Cerebellar nuclear complex (tissue), 1 donor: ENCODE data around the gene CREB5.
"Not testable (repeated sequence)": the region's sequence is repeated elsewhere in the genome, so short reads cannot be mapped to it uniquely, and the experiment has no call there.

ENCODE experiments used
- DNase-seq, 2 experiments: peaks; one replicate each; lab custom pipeline; 2025; lab: John Stamatoyannopoulos, UW

CREB5 gene

DNA sequence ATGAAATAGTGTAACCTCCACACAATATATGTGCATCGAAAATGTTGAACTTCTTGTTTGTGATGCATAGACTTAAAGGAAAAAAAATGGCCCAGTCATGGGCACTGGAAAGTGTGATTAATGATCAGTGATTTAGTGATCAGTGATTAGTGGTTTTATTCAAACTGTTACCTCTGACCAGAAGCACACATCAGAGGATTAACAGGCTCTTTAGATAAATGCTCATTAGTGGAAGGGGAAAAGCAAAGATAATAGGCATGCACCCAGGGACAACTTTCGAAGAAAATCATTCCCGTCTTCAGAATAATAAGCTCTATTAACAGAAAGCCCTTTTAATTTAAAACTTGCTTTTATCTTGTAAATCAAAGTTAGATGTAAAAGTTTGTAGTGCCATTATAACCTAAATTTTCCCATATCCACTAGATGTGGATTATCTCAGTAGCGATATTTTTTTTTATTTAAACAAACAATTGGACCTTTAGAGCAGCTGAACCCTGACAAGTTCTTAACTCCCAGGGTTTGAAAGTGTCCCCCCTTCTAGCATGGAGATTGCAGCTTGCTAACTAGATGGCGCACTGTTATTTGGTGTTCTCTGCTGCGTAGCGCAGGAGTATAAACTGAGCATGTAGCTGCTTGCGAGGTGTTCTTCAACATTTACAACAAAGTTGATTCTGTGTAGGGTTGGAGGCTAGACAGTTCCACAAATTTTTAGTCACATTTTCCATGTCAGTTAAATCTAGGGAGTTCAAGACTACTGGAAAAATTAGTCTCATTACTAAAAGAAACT lies at the start of gene CREB5:
TSS of gene CREB5 (plus strand) at position 643 of the 787 bp plus-strand sequence. CDS start 397 bp downstream, outside the sequence.
- DNase-seq = no peak

GRCh38 chr7:28362812-28363211 lies 49.5 kb upstream of the CREB5 start:
- DNase-seq = no peak

DNA sequence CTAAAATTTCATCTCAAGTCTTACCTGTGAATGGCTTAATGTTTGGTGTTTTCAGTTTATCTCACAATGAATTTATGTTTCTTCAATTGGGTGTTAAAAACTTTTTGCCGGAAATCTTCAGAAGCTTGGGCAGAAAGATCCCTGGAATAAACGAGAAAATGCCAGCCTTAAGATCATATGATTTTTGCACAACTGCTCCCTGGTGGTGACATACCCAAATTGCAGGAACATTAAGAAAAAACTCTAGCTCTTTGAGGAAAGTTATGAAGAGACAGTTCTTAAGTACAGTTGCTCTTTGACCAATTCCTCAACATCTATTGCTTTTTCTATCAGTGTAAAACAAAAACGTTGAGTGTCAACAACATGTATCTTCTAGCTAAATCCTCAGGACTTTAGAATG lies 48.2 kb upstream of the CREB5 start:
- DNase-seq = no peak

DNA sequence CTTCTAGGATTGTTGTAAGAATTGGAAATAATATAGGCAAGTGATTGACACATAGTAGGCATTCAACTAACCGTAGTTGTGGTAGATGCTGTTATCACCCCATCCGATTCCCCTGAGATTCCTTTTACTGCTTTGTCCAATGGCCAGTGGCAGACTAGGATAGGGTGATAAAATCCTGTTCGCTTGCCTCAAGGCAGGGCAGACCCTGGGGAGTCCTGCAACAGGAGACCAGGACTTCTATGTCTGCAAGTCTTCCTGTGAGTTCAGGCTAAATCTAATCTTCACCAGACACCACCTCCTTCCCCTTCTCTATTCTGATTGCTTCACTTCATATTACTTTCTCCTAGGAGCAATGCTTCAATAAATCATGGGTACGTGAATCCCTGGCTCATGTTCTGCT lies 42.8 kb upstream of the CREB5 start:
- DNase-seq = no peak

DNA sequence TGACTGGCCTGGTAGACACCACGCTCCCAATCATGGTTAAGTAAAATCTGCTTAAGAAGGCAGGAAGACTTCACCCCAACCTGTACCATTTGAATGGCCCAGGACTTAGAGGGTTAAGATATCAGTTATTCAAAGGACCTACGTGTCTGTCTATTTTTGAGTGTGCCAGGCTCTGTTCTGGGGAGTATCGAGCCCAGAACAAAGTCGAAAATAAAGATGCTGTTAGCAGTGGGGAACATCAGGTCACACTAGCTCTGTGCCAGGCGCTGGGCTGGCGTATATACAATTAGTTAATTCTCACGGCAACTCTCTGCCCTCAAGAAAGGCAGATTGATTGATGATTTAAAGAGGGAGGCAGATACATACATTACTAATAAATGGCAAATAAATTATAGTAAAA lies 40.5 kb upstream of the CREB5 start:
- no peak for DNase-seq

DNA sequence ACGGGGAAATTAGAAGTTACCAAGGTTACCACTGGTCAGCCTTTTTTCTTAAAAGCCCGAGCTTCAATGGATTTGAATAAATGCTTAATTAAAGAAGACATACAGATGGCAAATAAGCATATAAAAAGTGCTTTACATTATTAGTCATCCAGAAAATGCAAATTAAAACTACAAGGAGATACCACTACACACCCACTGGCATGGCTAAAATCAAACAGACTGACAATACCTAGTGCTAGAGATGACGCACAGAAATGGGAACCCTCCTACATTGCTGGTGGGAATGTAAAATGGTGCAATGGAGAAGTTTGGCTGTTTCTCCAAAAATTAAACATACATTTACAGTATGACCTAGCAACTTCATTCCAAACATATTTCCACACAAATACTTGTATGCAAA lies 38.3 kb upstream of the CREB5 start:
- DNase-seq = no peak

DNA sequence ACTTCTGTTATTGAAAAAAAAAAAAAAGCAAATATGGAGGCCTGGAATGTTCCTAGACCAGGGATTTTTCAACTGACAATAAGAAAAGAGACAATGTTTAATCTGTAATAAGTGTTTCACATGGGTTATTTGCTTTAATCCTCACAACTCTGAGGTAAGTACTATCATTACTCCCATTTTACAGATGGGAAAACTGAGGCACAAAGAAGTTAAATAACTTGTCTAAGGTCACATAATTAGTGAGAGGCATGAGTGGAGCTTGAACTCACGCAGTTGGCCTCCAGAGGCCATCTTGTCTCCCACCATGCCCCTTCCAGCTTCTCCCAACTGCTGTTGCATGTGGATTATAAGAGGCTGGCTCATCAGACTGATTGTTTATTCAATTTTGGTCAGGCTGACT lies 36.6 kb upstream of the CREB5 start:
- DNase-seq = no peak

GRCh38 chr7:28376634-28377033 lies 35.7 kb upstream of the CREB5 start:
- no peak for DNase-seq

GRCh38 chr7:28378574-28379149 lies 33.7 kb upstream of the CREB5 start:
- DNase-seq = no peak

DNA sequence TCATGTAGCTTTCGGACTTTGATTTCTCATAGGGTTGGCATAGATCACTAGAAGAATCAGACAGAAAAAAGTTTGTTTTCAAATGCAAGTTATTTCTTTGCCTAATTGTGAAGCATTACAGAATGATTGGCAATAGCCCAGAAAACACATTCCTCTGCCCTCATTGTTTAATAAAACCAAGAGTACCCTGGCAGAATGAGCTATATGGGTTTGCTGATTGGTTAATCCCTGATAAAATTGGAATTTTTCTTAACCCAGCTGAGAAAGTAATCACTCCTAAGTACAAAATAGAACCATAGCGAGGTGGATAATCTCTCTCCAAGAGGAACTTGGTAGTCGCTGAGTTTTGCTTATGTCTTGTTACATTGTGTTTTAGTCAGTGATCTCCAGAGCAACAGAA lies 30.9 kb upstream of the CREB5 start:
- DNase-seq = no peak

GRCh38 chr7:28382144-28382543 lies 30.2 kb upstream of the CREB5 start:
- DNase-seq = no peak

DNA sequence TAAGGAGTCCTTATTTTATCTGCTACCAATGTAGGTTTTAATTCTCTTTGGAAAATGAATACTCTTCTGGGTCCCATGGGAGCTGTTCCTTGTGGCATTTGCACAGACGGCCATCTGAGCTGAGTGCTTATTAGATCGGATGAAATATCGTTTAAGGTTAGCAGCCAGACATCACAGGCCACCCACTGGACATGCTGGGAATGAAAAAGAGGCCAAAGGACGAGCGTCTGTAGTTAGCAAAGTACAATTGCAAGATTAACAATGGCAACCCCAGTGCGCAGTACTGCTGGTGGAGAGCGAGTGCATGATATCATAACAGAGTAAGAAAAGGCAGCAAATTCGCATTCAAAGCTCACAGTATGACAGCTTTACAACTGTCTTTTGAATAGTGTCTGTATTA lies 28.3 kb upstream of the CREB5 start:
- no peak for DNase-seq

DNA sequence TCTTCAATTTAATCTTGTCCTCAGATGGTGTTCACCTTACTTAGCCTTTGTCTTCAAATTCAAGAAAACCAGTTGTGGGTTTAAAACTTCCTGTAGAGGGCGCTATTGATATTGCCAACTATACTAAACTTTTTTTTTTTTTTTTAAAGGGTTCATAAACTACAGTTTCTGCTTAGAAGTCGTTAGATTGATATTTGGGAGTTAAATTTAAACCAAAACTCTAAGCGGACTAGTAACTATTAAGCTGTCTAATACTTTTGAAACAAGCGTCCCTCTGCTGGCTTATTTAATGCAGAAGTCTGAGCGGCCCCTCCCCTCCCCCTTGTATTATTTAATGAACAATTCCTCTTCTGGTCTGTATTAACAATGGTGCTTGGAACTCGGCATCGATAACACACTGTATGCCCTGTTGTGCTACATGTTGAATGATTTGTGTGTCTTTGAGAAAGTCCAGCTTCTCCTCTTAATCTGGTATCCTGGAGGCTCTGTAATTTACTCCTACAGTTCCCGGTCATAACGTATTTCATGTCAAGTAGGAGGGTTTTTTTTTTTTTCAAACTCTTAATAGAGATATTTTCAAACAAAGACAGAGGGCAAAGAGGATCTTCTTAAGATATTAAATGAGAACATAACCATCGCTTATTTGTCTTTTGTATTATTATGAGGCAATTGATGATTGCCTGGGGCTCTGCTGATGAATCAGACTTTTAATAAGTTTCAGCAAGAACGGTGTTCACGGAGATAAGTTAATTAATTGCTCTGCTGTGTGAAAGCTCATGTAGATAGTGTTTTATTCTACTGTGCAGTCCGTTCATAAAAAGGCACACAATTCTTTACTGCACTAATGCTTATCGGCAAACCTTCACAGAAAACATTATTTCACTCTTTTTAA lies 22.6 kb upstream of the CREB5 start:
- DNase-seq = no peak

GRCh38 chr7:28390426-28390825 lies 21.9 kb upstream of the CREB5 start:
- no peak for DNase-seq

DNA sequence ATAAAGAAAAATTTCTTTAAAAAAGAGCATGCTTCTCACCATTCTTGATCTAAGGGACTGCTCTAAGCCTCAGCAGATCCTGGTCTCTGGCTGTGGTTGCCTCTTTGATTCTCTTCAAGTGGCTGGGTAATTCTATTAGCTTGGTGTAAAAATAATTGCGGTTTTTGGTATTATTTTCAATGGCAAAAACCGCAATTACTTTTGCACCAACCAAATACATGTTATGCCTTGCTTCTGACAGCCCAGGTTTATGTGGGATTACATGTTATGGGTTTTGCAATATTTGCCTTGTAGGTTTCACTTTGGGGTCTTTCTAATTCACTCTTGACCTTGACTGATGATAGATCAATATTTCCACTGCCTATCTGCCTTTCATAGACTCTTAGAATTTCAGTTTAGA lies 20.0 kb upstream of the CREB5 start:
- no peak for DNase-seq

- no peak for DNase-seq
Observed at GRCh38 chr7:28395404-28395803, 16.9 kb upstream of the CREB5 start.

GRCh38 chr7:28395831-28396230 lies 16.5 kb upstream of the CREB5 start:
- DNase-seq = no peak

- no peak for DNase-seq
Observed at GRCh38 chr7:28397141-28397540, 15.2 kb upstream of the CREB5 start.

DNA sequence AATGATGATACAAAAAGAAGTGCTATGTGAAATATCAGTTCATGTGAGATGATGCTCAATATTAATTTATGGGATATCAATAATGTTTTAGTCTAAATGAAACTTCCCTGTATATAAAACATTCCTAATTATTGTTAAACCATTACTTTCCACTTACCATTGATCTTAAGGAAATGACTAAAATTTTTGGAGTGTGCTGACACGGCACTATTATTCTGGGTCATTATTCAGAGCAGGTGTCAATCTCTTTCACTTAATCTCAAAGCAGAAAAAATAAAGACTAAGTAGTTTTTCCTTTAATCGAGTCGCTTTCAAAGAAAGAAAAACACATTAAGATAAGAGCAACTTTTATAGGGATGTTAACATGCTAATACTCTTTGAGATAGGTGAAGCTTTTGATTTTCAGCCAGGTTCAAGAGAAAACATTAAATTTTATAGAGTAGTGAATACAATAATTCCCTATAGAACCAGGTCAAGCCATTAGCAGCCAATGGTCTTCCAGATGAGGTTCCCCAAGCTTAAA lies 11.4 kb upstream of the CREB5 start:
- no peak for DNase-seq

GRCh38 chr7:28401567-28401966 lies 10.8 kb upstream of the CREB5 start:
- DNase-seq = not testable (repeated sequence)

DNA sequence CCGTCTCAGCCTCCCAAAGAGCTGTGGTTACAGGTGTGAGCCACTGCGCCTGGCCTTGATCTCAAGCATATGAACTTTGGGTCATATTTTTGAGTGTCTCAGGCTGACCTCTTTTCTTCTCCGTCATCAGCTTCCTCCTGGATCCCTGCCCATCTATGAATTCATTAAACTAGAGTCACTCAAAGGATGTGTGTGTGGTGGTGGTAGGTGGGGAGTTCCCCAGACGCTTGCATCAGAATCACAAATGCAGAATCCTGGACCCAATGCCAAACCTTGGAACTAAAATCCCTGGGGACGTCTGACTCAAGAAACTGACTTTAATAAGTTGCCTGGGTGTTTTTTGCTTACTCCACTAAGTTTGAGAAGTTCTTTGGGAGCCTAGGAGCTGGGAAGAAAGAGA lies 6.7 kb upstream of the CREB5 start:
- DNase-seq = no peak

DNA sequence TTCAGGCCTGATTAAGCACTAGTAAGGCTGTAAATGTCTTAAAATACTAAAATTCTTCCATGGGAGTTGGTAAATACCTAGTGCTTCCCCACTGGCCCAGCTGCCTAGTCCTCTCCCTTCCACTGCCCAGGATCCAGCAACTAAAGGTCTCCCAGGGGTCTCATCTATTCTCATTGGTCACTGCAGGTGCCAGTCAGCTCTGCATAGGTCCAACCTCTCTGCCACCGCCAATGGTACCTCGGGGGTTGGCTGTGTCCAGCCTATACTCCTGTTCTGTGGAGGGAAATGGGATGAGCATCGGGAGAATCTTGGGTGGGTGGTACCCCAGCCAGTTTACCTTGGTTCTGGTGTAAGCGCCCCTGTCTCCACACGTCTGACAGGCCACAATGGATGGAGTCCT lies 6.1 kb upstream of the CREB5 start:
- DNase-seq = no peak

DNA sequence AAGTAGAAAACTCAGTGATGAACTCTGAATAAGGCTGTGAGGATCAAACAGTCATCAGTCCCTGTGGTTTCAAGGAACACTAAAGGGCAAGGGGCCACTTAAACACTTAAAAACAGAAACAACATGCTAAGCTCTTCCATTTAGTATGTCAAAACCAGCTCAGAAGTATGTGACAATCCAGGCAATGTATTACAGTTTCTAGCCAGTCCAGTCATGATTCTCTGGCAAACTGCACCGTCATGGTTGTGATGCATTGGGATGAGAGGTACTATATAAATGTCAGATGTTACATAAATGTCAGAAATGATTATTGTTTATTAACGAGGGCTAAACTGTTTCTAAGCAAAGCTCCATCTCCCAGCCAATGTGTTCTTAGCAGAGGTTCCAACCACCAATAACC lies 4.7 kb upstream of the CREB5 start:
- DNase-seq = no peak
